Testis (tissue), 3 donors: ENCODE data around the gene DNAH6. TPM values are rescaled to one million over a fixed set of nuclear protein-coding genes. Genes with fewer than 3 reads are reported as not detected.
"Not testable (repeated sequence)": the region's sequence is repeated elsewhere in the genome, so short reads cannot be mapped to it uniquely, and the experiment has no call there.

Experiments
- DNase-seq: peaks from one replicate; pipeline ENCODE4 v3.0.0-alpha.2; 2019
- H3K27ac ChIP-seq, 2 donors: fragments of 200-600 bp; sonication (generic); one replicate each; pipeline ENCODE4 v1.5.1; 2019
- H3K27me3 ChIP-seq: fragments of 200-600 bp; sonication (generic); one replicate; pipeline ENCODE4 v1.5.1; 2019
- H3K36me3 ChIP-seq: fragments of 200-600 bp; sonication (generic); one replicate; pipeline ENCODE4 v1.5.1; 2017; ENCODE audit warnings: low read depth; ENCODE audit errors: missing control alignments
- H3K4me1 ChIP-seq: fragments of 200-600 bp; sonication (generic); one replicate; pipeline ENCODE4 v1.5.1; 2019
- H3K4me3 ChIP-seq, 2 donors: fragments of 200-600 bp; sonication (generic); one replicate each; pipeline ENCODE4 v1.5.1; 2017 to 2019
- H3K9me3 ChIP-seq: fragments of 200-600 bp; sonication (generic); one replicate; pipeline ENCODE4 v1.5.1; 2017
- CTCF ChIP-seq, 3 experiments: fragments of 450-650 bp in 2 of 3; fragments of 200-600 bp in 1 of 3; sonication (generic) in 1 of 3; IDR thresholded peaks; one replicate each; pipeline ENCODE4 v1.5.1; 2016 to 2019; ENCODE audit warnings: antibody characterized with exemption in 3 of 3, mild to moderate bottlenecking in 2 of 3, moderate library complexity in 1 of 3
- POLR2A ChIP-seq: fragments of 450-650 bp; IDR thresholded peaks from one replicate; pipeline ENCODE4 v1.6.1; 2017; ENCODE audit warnings: antibody characterized with exemption, mild to moderate bottlenecking, moderate library complexity
- WGBS, 2 donors: methylation state at CpG; one replicate each; pipeline ENCODE4 v1.1.5; 2018; 5-methylcytosine and 5-hydroxymethylcytosine counted together
- intact Hi-C: fragments of 100-400 bp; cut with DNase I; formaldehyde crosslinking; loops from one replicate; pipeline ENCODE4 v1.15.1; 2023; ENCODE audit warnings: low total_unique reads
- polyA plus RNA-seq: library from polyadenylated mRNA; stranded (reverse); fragments of 350-450 nt; fragmentation: Illumina TruSeq; extraction: RNeasy Lipid Tissue Mini Kit (QIAGEN cat#74804); gene quantifications from one replicate; pipeline ENCODE4 v1.2.3, GENCODE V29; 2014; ENCODE audit warnings: low read depth, low replicate concordance; ENCODE audit not compliant: insufficient read depth
- total RNA-seq, 2 donors: library from RNA; depleted of rRNA; stranded (reverse); fragments of >200 nt; gene quantifications; one replicate each; pipeline ENCODE4 v1.2.3, GENCODE V29; 2016

Gene DNAH6
- total and polyA plus RNA-seq, 3 donors from 2014 or later = 7.1 to 18.4 (median 11.8) TPM

DNA sequence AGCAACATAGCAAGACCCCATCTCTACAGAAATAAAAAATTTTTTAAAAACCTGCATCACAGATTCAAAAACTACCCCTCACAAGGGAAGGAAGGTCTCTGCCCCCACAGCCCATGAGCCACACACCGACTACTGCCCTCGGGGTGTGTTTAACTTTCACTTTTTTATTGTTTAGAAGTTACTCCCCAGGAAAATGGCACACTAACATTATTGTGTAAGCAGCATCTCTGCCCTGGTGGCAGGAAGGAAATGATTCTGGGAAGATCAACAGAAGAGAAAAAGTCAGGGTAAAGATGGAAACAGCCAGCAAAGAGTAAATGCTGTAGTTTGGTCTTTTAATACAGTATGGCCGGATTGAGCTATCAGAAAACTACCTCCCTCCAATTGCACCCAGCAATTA, 342.6 kb downstream of the DNAH6 start:
- no peaks in the 10 kb centered on the region for H3K4me1 ChIP-seq
- intact Hi-C loops = no loop called here
- H3K9me3 ChIP-seq = no peaks in the 10 kb centered on the region
- no peak overlapping the region for H3K4me3 ChIP-seq
- DNase-seq = no peak
- no peak overlapping the region for H3K27ac ChIP-seq
- 82 to 85% methylated on average over 3 of the region's 3 CpGs for WGBS, 2 donors
- H3K27me3 ChIP-seq = no peaks in the 10 kb centered on the region
- no peak for TF ChIP-seq CTCF (IDR thresholded peaks at IDR 0.05)
- no peak for TF ChIP-seq POLR2A
- H3K36me3 ChIP-seq = no peaks in the 10 kb centered on the region

GRCh38 chr2:84861539-84861938, 345.2 kb downstream of the DNAH6 start:
- no peaks in the 10 kb centered on the region for H3K36me3 ChIP-seq
- intact Hi-C loops = no loop called here
- H3K4me3 ChIP-seq = no peak overlapping the region
- no peaks in the 10 kb centered on the region for H3K27me3 ChIP-seq
- WGBS, 2 donors = 67 to 72% methylated on average over 6 of the region's 6 CpGs
- no peak for DNase-seq
- no peaks in the 10 kb centered on the region for H3K9me3 ChIP-seq
- TF ChIP-seq CTCF (IDR thresholded peaks at IDR 0.05) = no peak
- TF ChIP-seq POLR2A = no peak
- H3K27ac ChIP-seq = no peak overlapping the region
- no peaks in the 10 kb centered on the region for H3K4me1 ChIP-seq

- Histone ChIP-seq H3K9me3 (no peaks in the 10 kb centered on the region), H3K27me3 (no peaks in the 10 kb centered on the region), H3K4me1 (no peaks in the 10 kb centered on the region), H3K27ac (no peak overlapping the region), H3K4me3 (no peak overlapping the region), H3K36me3 (no peaks in the 10 kb centered on the region)
- intact Hi-C loops = no loop called here
- TF ChIP-seq CTCF (IDR thresholded peaks at IDR 0.05) (no peak), POLR2A (no peak)
- no peak for DNase-seq
- 82 to 88% methylated on average over 6 of the region's 6 CpGs for WGBS, 2 donors
Observed at GRCh38 chr2:84862006-84862405, 345.7 kb downstream of the DNAH6 start.

DNA sequence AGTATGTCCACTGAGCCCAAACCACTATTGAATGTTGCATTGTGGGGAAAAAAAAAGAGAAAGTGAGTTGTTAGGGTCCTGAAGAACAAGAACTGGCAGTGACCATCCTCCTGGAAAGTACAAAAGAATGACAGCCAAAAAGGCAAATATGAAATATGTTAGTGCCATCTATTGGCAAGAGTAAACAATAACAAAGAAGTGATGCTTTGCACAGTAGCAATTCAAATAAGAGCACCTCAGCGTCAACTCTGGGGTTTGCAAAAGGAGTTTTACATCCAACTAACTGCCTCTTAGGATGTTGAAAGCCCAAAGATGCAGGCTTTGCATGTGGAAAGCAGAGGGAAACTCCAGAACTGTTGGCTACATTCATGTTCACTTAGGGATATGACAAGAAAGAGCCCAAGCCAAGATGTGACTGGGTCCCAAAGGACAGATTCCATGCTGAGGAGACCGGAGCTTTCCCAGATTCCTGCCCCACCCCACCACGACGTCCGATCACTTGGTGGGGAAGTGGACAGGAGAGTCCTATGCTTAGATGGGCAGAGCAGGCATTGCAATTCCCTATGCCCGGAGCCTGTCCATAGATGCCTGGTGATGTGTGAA, 349.0 kb downstream of the DNAH6 start:
- Histone ChIP-seq H3K9me3 (no peaks in the 10 kb centered on the region), H3K4me1 (no peaks in the 10 kb centered on the region), H3K27ac (no peak overlapping the region), H3K36me3 (no peaks in the 10 kb centered on the region), H3K4me3 (no peak overlapping the region), H3K27me3 (no peaks in the 10 kb centered on the region)
- TF ChIP-seq CTCF (IDR thresholded peaks at IDR 0.05) (no peak), POLR2A (no peak)
- intact Hi-C loops = no loop called here
- WGBS, 2 donors = 63 to 66% methylated on average over 6 of the region's 6 CpGs
- no peak for DNase-seq

GRCh38 chr2:84866122-84866521, 349.8 kb downstream of the DNAH6 start:
- Histone ChIP-seq H3K4me1 (no peaks in the 10 kb centered on the region), H3K27ac (no peak overlapping the region), H3K27me3 (no peaks in the 10 kb centered on the region), H3K4me3 (no peak overlapping the region), H3K9me3 (no peaks in the 10 kb centered on the region), H3K36me3 (no peaks in the 10 kb centered on the region)
- WGBS, 2 donors = 76 to 84% methylated on average over 3 of the region's 3 CpGs
- no peak for TF ChIP-seq CTCF (IDR thresholded peaks at IDR 0.05)
- no peak for TF ChIP-seq POLR2A
- intact Hi-C loops = no loop called here
- DNase-seq = no peak

GRCh38 chr2:84868327-84868726, 352.0 kb downstream of the DNAH6 start:
- intact Hi-C loops, H3K4me3 ChIP-seq, H3K36me3 ChIP-seq, H3K27ac ChIP-seq, DNase-seq, H3K27me3 ChIP-seq, H3K9me3 ChIP-seq, H3K4me1 ChIP-seq: not testable (repeated sequence)
- WGBS, 2 donors = 90 to 92% methylated on average over 4 of the region's 4 CpGs
